Stimulated activated CD4-positive, alpha-beta T cell treated with anti-CD3 and anti-CD28 coated beads, Interleukin-4, amount 100 ng/mL, for 48 hours (primary cell): ENCODE data around the gene SMCO4.
A peak's percentile ranks its signal among the peaks of the same experiment; 100 is the strongest.
"Not testable (repeated sequence)": the region's sequence is repeated elsewhere in the genome, so short reads cannot be mapped to it uniquely, and the experiment has no call there.

Source experiments
- DNase-seq, 2 donors: peaks; one replicate each; pipeline ENCODE4 v3.0.0-alpha.2; 2020; ENCODE audit warnings: low read depth in 2 of 2

Gene SMCO4

DNA sequence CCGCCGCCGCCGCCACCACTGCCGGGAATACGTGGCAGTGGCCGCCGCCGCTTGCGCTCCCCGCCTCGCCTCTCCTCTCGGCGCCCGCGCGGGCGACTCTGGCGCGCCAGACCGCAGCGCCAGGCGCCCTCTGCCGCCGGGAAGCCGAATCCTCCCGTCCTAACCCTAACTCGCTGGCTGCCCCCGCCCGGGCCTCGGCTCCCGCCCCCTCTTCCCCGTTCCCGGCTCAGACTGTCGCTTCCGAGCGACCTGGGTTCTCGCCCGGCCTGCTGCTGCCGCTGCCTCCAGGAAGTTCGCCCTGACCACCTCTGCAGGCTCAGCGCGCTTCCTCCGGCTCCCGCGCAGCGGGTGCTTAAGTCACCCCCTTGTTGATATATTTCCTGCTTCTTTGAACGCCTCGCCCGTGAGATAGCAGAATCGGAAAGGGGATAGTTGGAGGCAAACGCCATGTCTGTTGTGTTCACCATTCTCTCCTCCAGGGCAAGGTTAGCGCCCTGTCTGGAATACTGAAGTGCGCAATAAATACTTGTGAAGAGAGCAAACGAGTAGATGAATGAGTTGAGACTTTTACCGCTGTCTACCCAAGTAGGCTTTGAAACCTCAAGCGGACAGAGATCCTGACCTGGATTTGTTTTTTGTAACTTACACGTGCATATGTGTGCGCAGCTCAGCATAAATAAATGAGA, at the start of gene SMCO4:
SMCO4 (minus strand) TSS at position 100 of the 686 bp plus-strand sequence. CDS start 64,202 bp downstream, outside the sequence.
- peak; percentile 63 to 69 for DNase-seq

DNA sequence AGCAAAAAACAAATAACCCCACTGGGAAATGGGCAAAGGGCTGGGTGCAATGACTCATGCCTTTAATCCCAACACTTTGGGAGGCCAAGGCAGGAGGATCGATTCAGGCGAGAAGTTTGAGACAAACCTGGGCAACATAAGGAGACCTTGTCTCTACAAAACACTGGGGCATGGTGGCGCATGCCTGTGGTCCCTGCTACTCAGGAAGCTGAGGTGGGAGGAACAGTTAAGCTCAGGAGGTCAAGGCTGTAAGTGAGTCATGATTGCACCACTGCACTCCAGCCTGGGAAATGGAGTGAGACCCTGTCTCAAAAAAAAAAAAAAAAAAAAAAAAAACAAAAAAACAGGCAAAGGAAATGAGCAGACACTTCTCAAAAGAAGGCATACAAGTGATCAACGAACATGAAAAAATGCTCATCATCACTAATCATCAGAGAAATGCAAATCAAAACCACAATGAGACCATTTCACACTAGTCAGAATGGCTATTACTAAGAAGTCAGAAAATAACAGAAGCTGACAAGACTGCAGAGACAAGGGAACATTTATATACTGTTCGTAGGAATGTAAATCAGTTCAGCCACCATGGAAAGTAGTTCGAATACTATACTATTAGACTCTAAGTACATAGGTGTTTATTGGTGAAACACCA, 48.2 kb upstream of the SMCO4 start:
- no peak for DNase-seq

DNA sequence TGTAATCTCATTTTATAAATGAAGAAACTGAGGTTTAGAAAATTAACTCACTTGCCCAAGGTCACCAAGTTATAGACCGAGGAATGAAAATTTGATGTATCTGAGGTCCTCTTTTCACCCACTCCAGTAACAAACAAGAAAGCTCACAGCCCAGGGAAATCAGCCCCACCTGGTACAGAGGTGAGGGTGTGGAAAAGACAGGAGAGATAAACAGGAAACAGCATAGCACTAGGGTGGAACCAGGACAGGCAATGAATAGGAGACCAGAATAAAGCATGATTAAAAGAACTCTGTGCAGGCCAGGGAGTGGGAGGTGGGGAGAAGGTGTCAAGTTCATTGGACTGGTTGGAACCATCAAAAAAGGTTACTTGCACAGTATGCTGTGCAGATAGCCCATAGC, 46.2 kb upstream of the SMCO4 start:
- no peak for DNase-seq

GRCh38 chr11:93587858-93588581, 44.8 kb upstream of the SMCO4 start:
- no peak for DNase-seq

DNA sequence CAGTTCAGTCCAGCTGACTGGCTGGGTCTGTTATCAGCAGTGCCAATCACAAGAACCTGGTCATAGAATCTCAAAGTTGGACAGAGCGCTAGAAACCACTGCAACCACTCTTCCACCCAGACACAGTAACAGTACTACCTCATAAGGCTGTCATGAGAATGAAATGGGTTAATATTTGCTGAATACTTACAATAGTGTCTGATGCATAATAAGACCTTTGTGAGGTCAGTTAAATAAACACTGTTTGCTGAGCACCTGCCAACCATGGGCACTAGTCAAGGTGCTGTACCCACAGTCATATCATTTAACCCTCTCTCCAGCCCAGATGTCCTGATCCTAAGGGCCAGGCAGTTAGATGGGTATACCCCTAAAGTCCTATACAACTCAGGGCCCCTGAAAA, 44.2 kb upstream of the SMCO4 start:
- not testable (repeated sequence) for DNase-seq

DNA sequence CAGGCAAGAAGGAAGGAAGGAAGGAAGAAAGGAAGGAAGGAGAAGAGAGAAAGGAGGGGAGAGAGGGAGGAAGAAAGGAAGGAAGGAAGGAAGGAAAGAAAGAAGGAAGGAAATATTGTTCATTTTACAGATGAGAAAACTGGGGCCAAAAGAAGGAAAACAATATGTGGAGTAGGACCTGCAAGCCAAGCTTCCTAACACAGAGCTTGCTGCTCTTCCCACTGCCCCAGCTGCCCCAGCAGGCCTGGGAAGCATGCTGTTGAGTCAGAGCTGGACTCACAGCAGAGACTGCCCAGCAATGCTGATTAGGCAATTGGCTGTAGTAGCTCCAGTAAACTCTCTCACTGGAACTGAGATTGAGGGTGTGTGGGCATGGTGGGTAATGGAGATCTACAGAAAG, 42.6 kb upstream of the SMCO4 start:
- no peak for DNase-seq

GRCh38 chr11:93583490-93583889, 40.3 kb upstream of the SMCO4 start:
- no peak for DNase-seq

- no peak for DNase-seq
These were observed 36.1 kb upstream of the SMCO4 start for GRCh38 chr11:93579187-93579751.

DNA sequence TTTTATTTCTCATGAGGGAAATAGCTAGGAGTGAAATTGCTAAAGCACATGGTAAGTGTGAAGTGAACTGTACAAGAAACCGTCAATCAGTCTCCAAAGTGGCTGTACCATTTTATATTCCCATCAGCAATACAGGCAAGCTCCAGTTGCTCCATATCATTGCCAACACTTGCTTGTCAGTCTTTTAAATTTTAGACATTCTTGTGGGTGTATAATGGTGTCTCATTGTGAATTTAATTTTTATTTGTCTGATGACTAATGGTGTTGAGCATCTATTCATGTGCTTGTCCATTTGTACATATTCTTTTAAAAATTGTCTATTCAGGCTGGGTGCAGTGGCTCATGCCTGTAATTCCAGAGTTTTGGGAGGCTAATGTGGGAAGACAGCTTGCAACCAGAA, 34.1 kb upstream of the SMCO4 start:
- DNase-seq = no peak

GRCh38 chr11:93576870-93577269, 33.7 kb upstream of the SMCO4 start:
- DNase-seq = not testable (repeated sequence)

DNA sequence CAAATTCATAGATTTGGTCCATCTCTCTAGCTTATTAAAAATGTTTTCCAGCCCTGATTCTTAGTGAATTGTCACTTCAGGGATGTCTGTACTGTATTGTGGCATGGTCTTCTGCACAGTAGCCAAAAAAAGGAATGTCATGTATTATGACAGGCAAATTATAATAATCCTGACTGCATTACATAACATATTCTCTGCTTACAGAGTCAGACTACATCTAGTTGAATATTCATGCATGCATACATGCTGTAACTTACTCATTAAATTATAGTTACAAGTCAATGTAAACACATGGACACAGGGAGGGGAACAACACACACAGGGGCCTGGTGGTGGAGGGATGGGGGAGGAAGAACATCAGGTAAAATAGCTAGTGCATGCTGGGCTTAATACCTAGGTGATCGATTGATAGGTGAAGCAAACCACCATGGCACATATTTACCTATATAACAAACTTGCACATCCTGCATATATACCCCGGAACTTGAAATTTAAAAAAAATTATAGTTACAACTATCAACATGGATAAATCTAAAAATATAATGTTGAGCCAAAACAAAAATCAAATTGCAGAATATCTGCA, 31.5 kb upstream of the SMCO4 start:
- DNase-seq = no peak

DNA sequence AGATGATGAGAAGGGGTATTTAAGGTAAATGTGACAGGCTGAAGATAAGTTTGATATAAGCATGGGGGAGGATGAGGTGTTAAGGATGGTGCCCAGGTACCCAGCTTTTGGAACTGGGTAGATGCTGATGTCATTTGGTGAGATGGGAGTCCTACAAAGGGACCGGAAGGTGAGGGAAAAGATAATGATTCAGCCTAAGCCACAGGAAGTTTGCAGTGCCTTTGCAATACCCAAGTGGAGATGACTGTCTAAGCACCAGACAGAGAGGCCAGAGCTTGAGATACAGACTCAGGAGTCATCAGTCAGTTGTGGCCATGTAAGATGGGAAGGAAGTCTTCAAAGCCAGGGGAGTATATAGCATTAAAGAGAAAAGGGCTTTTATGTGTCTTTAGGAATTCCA, 30.0 kb upstream of the SMCO4 start:
- no peak for DNase-seq

DNA sequence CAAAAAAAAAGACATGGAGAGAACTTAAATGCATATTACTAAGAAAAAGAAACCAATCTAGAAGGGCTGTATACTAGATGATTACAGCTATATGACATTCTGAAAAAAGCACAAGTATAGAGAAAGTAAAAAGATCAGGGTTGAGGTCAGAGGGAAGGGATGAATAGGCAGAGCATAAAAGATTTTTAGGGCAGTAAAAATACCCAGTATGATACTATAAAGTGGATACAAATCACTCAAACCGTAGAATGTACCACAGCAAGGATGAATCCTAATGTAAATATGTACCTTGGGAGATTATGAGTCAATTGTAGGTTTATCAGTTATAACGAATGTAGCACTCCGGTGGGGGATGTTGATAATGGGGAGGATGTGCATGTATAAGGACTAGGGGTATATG, 29.4 kb upstream of the SMCO4 start:
- DNase-seq = no peak

DNA sequence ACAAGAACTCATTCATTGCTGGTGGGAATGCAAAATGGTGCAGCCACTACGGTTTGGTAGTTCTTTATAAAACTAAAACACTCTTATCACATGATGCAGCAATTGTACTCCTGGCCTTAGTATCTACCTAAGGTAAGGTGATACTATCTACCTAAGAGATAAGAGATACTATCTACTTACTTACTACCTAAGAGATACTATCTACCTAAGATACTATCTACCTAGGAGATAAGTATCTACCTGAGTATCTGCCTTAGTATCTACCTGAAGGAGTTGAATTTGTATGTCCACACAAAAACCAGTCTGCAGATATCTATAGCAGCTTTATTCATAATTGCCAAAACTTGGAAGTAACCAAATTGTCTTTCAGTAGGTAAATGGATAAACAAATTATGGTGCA, 29.0 kb upstream of the SMCO4 start:
- DNase-seq = no peak

DNA sequence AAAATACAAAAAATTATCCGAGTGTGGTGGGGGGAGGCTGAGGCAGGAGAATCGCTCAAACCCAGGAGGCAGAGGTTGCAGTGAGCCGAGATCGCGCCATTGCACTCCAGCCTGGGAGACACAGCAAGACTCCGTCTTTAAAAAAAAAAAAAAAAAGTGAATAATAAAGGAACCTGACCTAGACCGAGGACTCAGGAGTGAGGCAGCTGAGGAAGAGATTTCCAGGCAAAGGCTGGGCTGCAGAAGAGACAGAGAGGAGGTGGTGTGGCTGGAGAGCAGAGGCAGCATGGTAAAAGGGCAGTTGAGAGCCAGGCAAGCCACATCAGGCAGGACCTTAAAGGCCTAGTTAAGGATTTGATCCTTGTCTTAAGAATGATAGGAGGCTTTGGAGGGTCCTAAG, 28.4 kb upstream of the SMCO4 start:
- DNase-seq = no peak

DNA sequence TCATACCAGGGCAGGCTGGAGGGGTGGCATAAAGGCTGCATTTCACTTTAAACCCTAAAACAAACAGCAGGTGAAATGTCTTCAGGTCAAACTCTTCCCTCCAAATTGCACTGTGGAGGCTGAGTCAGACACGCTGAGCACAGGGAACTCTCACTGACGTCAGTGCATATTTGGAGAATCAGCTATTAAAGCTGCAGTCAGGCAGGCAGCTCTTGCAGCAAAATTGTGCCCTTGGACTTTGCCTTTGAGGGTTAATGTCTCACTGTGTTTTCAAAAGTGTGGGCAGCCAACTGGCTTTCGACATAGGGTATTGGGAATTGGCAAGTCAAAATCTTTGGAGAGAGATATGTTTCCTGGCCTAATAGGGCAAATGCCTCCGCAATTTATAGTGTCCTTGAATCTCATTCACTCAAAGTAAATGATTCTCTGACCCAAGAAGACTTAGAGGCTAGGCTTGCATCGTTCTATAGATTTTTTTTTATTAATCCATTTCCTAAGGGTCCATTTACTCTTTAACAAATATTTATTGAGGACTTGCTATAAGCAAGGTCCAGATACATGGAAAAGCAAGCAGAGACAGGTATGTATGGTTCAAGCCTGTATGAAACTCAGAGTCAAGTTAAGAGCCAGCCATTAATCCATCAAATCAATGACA, 27.7 kb upstream of the SMCO4 start:
- DNase-seq = no peak

- DNase-seq = no peak
These were observed 26.3 kb upstream of the SMCO4 start for GRCh38 chr11:93569496-93569895.

DNA sequence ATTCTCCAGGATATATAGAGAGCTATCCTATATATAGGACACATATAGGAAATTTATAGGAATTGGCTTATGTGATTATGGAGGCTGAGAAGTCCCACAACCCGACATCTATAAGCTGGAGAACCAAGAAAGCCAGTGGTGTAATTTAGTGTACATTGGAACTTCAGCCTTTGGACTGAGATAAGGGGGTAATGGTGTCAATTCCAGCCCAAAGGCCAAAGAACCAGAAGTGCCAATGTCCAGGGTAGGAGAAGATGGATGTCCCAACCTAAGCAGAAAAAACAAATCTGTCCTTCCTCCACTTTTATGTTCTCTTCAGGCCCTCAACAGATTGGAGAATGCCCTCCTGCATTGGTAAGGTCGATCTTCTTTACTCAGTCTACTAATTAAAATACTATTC, 25.5 kb upstream of the SMCO4 start:
- no peak for DNase-seq

- DNase-seq = no peak
These were observed 24.3 kb upstream of the SMCO4 start for GRCh38 chr11:93567401-93567895.

- no peak for DNase-seq
These were observed 21.7 kb upstream of the SMCO4 start for GRCh38 chr11:93564895-93565294.

DNA sequence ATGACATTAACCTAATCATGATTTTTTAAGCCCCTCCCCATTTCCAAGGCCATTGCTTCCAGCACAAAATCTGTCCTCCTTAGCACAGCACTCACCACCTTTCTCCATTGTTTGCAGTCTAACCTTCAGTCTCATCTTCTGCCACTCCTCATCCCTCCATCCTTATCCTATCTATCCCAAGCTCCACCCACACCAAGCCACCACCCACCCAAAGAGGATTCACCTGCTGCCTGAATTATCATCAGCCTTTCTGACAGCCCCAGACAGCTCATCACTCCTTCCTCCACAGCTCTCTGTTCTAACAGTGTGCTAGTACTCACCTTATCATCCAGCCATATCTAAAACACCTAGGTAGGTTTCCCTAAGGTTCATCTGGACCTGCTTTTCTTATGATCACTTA, 20.7 kb upstream of the SMCO4 start:
- no peak for DNase-seq
